ENCODE results near the gene RGS4. TPM values are rescaled to one million over a fixed set of nuclear protein-coding genes. Genes with fewer than 3 reads are reported as not detected.

RGS4 gene
- total RNA-seq, 4 donors from 2014 or later = 0.26 to 37.7 (median 1.3) TPM; not detected in 1

- H3K27me3 ChIP-seq = no peaks in the 10 kb centered on the region
- no peak overlapping the region for H3K4me3 ChIP-seq
- intact Hi-C loops (cut with DNase I; ENCODE audit: low total_unique reads) = no loop called here
- H3K36me3 ChIP-seq = no peaks in the 10 kb centered on the region
- H3K27ac ChIP-seq = no peak overlapping the region
- H3K9me3 ChIP-seq = no peaks in the 10 kb centered on the region
- TF ChIP-seq, protein P1, sequence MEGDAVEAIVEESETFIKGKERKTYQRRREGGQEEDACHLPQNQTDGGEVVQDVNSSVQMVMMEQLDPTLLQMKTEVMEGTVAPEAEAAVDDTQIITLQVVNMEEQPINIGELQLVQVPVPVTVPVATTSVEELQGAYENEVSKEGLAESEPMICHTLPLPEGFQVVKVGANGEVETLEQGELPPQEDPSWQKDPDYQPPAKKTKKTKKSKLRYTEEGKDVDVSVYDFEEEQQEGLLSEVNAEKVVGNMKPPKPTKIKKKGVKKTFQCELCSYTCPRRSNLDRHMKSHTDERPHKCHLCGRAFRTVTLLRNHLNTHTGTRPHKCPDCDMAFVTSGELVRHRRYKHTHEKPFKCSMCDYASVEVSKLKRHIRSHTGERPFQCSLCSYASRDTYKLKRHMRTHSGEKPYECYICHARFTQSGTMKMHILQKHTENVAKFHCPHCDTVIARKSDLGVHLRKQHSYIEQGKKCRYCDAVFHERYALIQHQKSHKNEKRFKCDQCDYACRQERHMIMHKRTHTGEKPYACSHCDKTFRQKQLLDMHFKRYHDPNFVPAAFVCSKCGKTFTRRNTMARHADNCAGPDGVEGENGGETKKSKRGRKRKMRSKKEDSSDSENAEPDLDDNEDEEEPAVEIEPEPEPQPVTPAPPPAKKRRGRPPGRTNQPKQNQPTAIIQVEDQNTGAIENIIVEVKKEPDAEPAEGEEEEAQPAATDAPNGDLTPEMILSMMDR (IDR thresholded peaks at IDR 0.05) = no peak
- no peak for TF ChIP-seq POLR2A (IDR thresholded peaks at IDR 0.05)
- no peaks in the 10 kb centered on the region for H3K4me1 ChIP-seq
- DNase-seq = no peak
These were observed 20.3 kb upstream of the RGS4 start for GRCh38 chr1:163048869-163049268.

DNA sequence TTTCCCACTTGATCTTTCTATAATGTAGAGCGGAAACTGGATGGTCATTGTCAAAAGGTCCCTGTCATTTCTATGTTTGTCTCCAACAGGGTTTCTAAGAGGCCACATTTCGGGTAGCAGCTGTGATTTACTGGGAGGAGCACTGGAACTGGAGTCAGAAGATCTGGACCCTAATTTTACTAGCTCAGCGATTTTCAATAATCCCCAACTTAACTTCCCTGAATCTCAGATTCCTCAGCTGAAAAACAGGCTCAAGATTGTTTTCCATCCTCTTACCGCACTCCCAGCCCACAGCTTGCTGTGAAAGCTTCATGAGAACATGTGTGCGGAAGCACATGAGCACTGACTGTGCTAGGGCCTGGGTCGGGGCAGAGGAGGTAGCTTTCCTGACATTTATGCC is 19.9 kb upstream of the RGS4 start:
- no peak for DNase-seq
- no peak overlapping the region for H3K27ac ChIP-seq
- TF ChIP-seq POLR2A (IDR thresholded peaks at IDR 0.05) = no peak
- TF ChIP-seq, protein P1 (IDR thresholded peaks at IDR 0.05) = no peak
- no peaks in the 10 kb centered on the region for H3K36me3 ChIP-seq
- H3K4me1 ChIP-seq = no peaks in the 10 kb centered on the region
- intact Hi-C loops (cut with DNase I; ENCODE audit: low total_unique reads) = no loop called here
- H3K27me3 ChIP-seq = no peaks in the 10 kb centered on the region
- H3K4me3 ChIP-seq = no peak overlapping the region
- no peaks in the 10 kb centered on the region for H3K9me3 ChIP-seq

DNA sequence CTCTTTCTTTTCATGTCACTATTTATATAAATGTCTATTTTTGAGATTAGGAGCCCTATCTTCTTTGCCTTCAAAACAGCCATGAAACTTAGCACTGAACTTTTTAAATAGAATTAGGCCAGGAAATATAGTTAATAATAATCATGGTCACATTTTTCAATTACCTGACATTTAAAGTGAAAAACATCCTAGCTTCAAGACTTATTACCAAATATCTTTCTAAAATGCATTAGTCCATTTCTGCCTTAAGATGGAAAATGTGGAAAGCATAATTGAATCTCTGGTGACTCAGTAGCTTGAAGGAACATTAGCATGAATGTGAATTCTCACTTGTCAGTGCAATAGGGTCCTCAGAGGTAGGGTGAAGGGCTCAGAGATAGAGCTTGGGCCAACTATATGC is 18.7 kb upstream of the RGS4 start:
- no peaks in the 10 kb centered on the region for H3K4me1 ChIP-seq
- H3K4me3 ChIP-seq = no peak overlapping the region
- no peak for TF ChIP-seq POLR2A (IDR thresholded peaks at IDR 0.05)
- H3K9me3 ChIP-seq = no peaks in the 10 kb centered on the region
- H3K36me3 ChIP-seq = no peaks in the 10 kb centered on the region
- intact Hi-C loops (cut with DNase I; ENCODE audit: low total_unique reads) = no loop called here
- no peaks in the 10 kb centered on the region for H3K27me3 ChIP-seq
- DNase-seq = no peak
- H3K27ac ChIP-seq = no peak overlapping the region

DNA sequence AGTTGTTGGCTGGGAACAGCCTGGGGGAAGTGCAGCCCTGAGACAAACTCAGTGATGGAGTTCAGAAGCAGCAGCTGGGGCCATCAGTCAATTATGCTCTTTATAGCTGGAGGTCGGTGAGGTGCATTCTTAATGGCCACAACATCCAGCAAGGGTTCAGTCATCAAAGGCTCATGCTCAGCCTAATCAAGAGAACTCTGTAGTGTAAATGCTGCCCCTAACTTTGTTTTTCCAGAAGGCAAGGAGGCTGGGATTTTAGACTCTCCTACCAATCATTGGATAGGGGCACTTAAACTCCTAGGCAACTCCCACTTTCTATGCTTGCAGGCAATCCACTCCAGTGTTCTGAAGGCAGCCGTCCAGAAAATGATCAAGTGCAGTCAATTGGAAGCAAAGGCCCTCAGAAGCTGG is 15.0 kb upstream of the RGS4 start:
- Histone ChIP-seq H3K4me1 (no peaks in the 10 kb centered on the region), H3K4me3 (no peak overlapping the region), H3K27ac (no peak overlapping the region), H3K27me3 (no peaks in the 10 kb centered on the region), H3K36me3 (no peaks in the 10 kb centered on the region), H3K9me3 (no peaks in the 10 kb centered on the region)
- TF ChIP-seq POLR2A (IDR thresholded peaks at IDR 0.05) = no peak
- TF ChIP-seq, protein P1 (IDR thresholded peaks at IDR 0.05) = no peak
- no peak for DNase-seq
- intact Hi-C loops (cut with DNase I; ENCODE audit: low total_unique reads) = no loop called here

DNA sequence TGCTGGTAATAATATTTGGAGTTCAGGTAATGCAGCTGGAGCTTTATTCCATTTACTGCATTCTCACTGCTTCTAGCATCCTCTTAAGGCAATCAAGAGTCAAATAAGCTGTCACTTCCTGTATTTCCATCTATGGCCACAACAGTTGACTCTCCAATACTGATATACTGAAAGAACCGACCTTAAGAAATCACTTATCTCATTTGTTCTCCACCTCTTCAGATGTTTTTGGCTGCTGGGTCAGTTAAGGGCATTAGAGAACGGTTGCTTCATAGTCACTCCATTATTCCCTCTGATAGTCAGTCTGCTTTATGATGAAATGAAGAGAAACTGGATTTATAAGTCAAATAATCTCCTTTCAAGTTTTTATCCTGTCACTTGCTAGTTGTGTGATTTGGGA is 14.2 kb upstream of the RGS4 start:
- no peak overlapping the region for H3K4me3 ChIP-seq
- H3K36me3 ChIP-seq = no peaks in the 10 kb centered on the region
- H3K9me3 ChIP-seq = no peaks in the 10 kb centered on the region
- TF ChIP-seq, protein P1 (IDR thresholded peaks at IDR 0.05) = no peak
- TF ChIP-seq POLR2A (IDR thresholded peaks at IDR 0.05) = no peak
- H3K4me1 ChIP-seq = no peaks in the 10 kb centered on the region
- no peak for DNase-seq
- no peaks in the 10 kb centered on the region for H3K27me3 ChIP-seq
- intact Hi-C loops (cut with DNase I; ENCODE audit: low total_unique reads) = no loop called here
- no peak overlapping the region for H3K27ac ChIP-seq

GRCh38 chr1:163055531-163055930 is 13.6 kb upstream of the RGS4 start:
- no peaks in the 10 kb centered on the region for H3K4me1 ChIP-seq
- H3K36me3 ChIP-seq = no peaks in the 10 kb centered on the region
- H3K4me3 ChIP-seq = no peak overlapping the region
- TF ChIP-seq, protein P1 (IDR thresholded peaks at IDR 0.05) = no peak
- no peak for TF ChIP-seq POLR2A (IDR thresholded peaks at IDR 0.05)
- H3K9me3 ChIP-seq = no peaks in the 10 kb centered on the region
- intact Hi-C loops (cut with DNase I; ENCODE audit: low total_unique reads) = no loop called here
- H3K27me3 ChIP-seq = no peaks in the 10 kb centered on the region
- H3K27ac ChIP-seq = no peak overlapping the region
- no peak for DNase-seq
